Lower leg skin (tissue), 4 donors: ENCODE results near the gene STRAP. TPM values are rescaled to one million over a fixed set of nuclear protein-coding genes. Genes with fewer than 3 reads are reported as not detected.

ENCODE experiments used
- DNase-seq, 2 donors: peaks; one replicate each; pipeline ENCODE4 v3.0.0-alpha.2; 2019; ENCODE audit warnings: low spot score in 2 of 2
- H3K4me3 ChIP-seq: fragments of 200-600 bp; sonication (generic); 2 replicates; pipeline ENCODE4 v1.5.1; 2017; ENCODE audit warnings: mild to moderate bottlenecking, low read depth; ENCODE audit not compliant: poor library complexity, severe bottlenecking
- CTCF ChIP-seq, 3 donors: fragments of 450-650 bp; IDR thresholded peaks; one replicate each; pipeline ENCODE4 v1.5.1; 2016; ENCODE audit warnings: antibody characterized with exemption in 3 of 3, mild to moderate bottlenecking in 3 of 3, moderate library complexity in 2 of 3
- POLR2A ChIP-seq, 2 donors: fragments of 450-650 bp; IDR thresholded peaks; one replicate each; pipeline ENCODE4 v1.6.1; 2016 to 2017; ENCODE audit warnings: antibody characterized with exemption in 2 of 2, mild to moderate bottlenecking in 1 of 2, moderate library complexity in 1 of 2
- WGBS, 2 donors: methylation state at CpG; one replicate each; pipeline ENCODE4 v1.1.5; 2018; 5-methylcytosine and 5-hydroxymethylcytosine counted together
- intact Hi-C: fragments of 100-400 bp; cut with DNase I; formaldehyde crosslinking; loops from one replicate; pipeline ENCODE4 v1.15.0; 2023; ENCODE audit warnings: low total_unique reads
- total RNA-seq, 4 donors: library from RNA; depleted of rRNA; stranded (reverse); fragments of >200 nt; gene quantifications; one replicate each; pipeline ENCODE4 v1.1.0, GENCODE V29; 2016

The STRAP gene
- total RNA-seq, 4 donors from 2014 or later: 37.5 to 52.4 (median 46.1) TPM

- 95 to 97% methylated on average over 1 of the region's 1 CpG for WGBS, 2 donors
- H3K4me3 ChIP-seq: no peak overlapping the region
- intact Hi-C loops: no loop called here
- DNase-seq: no peak
- TF ChIP-seq POLR2A (IDR thresholded peaks at IDR 0.05): no peak
- TF ChIP-seq CTCF (IDR thresholded peaks at IDR 0.05): no peak
Measured at GRCh38 chr12:15932327-15932726, 50.1 kb downstream of the STRAP start.

DNA sequence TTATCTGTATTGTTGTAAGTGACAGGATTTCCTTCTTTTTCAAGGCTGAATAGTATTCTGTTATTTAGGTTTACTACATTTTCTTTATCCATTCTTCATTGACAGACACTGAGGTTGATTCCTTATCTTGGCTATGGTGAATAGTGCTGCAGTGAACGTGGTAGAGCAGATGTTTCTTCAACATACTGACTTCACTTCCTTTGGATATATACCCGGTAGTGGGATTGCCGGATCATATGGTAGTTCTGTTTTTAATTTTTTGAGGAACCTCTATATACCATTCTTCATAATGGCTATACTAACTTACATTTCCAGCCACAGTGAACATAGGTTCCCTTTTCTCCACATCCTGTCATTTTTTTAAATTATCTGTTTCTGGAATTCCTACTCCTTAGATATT lies 50.8 kb downstream of the STRAP start:
- no peak for DNase-seq
- intact Hi-C loops: no loop called here
- no peak overlapping the region for H3K4me3 ChIP-seq
- TF ChIP-seq POLR2A (IDR thresholded peaks at IDR 0.05): no peak
- no peak for TF ChIP-seq CTCF (IDR thresholded peaks at IDR 0.05)
- 85 to 87% methylated on average over 3 of the region's 3 CpGs for WGBS, 2 donors

- TF ChIP-seq CTCF (IDR thresholded peaks at IDR 0.05) (no peak), POLR2A (IDR thresholded peaks at IDR 0.05) (no peak)
- no peak overlapping the region for H3K4me3 ChIP-seq
- intact Hi-C loops: no loop called here
- no peak for DNase-seq
- WGBS, 2 donors: 79 to 100% methylated on average over 3 of the region's 3 CpGs
Measured at GRCh38 chr12:15933751-15934150, 51.6 kb downstream of the STRAP start.

DNA sequence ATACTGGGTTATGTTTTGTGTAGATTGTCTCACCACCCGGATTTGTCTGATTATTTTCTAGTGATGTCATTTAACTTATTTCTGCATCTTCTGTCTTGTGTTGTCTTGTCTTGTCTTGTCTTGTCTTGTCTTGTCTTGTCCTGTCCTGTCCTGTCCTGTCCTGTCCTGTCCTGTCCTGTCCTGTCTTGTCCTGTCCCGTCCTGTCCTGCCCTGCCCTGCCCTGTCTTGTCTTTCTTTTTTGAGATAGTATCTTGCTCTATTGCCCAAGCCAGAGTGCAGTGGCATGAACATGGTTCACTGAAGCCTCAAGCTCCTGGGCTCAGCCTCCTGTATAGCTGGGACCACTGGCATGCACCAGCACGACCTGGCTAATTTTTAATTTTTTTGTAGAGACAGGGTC lies 54.6 kb downstream of the STRAP start:
- intact Hi-C loops: no loop called here
- no peak for TF ChIP-seq CTCF (IDR thresholded peaks at IDR 0.05)
- no peak for TF ChIP-seq POLR2A (IDR thresholded peaks at IDR 0.05)
- no peak for DNase-seq
- 91 to 95% methylated on average over 3 of the region's 3 CpGs for WGBS, 2 donors
- no peak overlapping the region for H3K4me3 ChIP-seq

GRCh38 chr12:15937902-15938301 lies 55.7 kb downstream of the STRAP start:
- DNase-seq: no peak
- intact Hi-C loops: no loop called here
- H3K4me3 ChIP-seq: no peak overlapping the region
- no peak for TF ChIP-seq CTCF (IDR thresholded peaks at IDR 0.05)

GRCh38 chr12:15939111-15939510 lies 56.9 kb downstream of the STRAP start:
- no peak overlapping the region for H3K4me3 ChIP-seq
- no peak for DNase-seq
- intact Hi-C loops: no loop called here
- 88 to 90% methylated on average over 1 of the region's 1 CpG for WGBS, 2 donors
- no peak for TF ChIP-seq POLR2A (IDR thresholded peaks at IDR 0.05)
- no peak for TF ChIP-seq CTCF (IDR thresholded peaks at IDR 0.05)
